Neural cell (in vitro differentiated cells): ENCODE data around the gene WDR93. TPM values are rescaled to one million over a fixed set of nuclear protein-coding genes. Genes with fewer than 3 reads are reported as not detected.

Source experiments
- H2AFZ ChIP-seq: fragments of 200-600, 300-800 bp; sonication (generic), shearing (Covaris generic); 2 replicates; pipeline ENCODE4 v1.6.0; 2014; ENCODE audit warnings: low read depth, mild to moderate bottlenecking, antibody characterized with exemption, low read length, moderate library complexity
- H3F3A ChIP-seq: fragments of 200-600 bp; shearing (Covaris generic); 2 replicates; pipeline ENCODE4 v1.6.1; 2016; ENCODE audit warnings: mild to moderate bottlenecking, moderate library complexity, mixed read lengths, antibody characterized with exemption, low read length; ENCODE audit not compliant: insufficient read depth, poor library complexity, severe bottlenecking
- H3K27ac ChIP-seq: fragments of 200-600, 300-800 bp; sonication (generic), shearing (Covaris generic); 2 replicates; pipeline ENCODE4 v1.5.1; 2014; ENCODE audit warnings: mild to moderate bottlenecking, low read length, moderate library complexity
- H3K27me3 ChIP-seq: fragments of 300-800, 200-600 bp; sonication (generic), shearing (Covaris generic); 2 replicates; pipeline ENCODE4 v1.6.0; 2014; ENCODE audit warnings: mild to moderate bottlenecking, low read depth, low read length, moderate library complexity; ENCODE audit not compliant: insufficient read depth
- H3K36me3 ChIP-seq: fragments of 300-800, 200-600 bp; sonication (generic), shearing (Covaris generic); 2 replicates; pipeline ENCODE4 v1.5.1; 2014; ENCODE audit warnings: mild to moderate bottlenecking, antibody characterized with exemption, low read length, moderate library complexity; ENCODE audit not compliant: insufficient read depth
- H3K4me2 ChIP-seq: fragments of 300-800, 200-600 bp; sonication (generic), shearing (Covaris generic); 2 replicates; pipeline ENCODE4 v1.6.0; 2014; ENCODE audit warnings: mild to moderate bottlenecking, low read length
- H3K4me3 ChIP-seq: fragments of 300-800, 200-600 bp; sonication (generic), shearing (Covaris generic); 2 replicates; pipeline ENCODE4 v1.5.1; 2014; ENCODE audit warnings: mild to moderate bottlenecking, low read length, moderate library complexity
- H3K79me2 ChIP-seq: fragments of 200-600 bp; shearing (Covaris generic); replicated peaks from 2 replicates; pipeline ENCODE4 v1.6.0; 2014; ENCODE audit warnings: mild to moderate bottlenecking, low read length, moderate library complexity; ENCODE audit not compliant: insufficient read depth
- H3K9ac ChIP-seq: fragments of 300-800, 200-600 bp; sonication (generic), shearing (Covaris generic); 2 replicates; pipeline ENCODE4 v1.6.1; 2016; ENCODE audit warnings: mild to moderate bottlenecking, low read length, mixed read lengths
- H3K9me2 ChIP-seq: fragments of 200-600 bp; shearing (Covaris generic); 2 replicates; pipeline ENCODE4 v1.6.1; 2016; ENCODE audit warnings: mild to moderate bottlenecking, low read length, mixed read lengths; ENCODE audit not compliant: insufficient read depth
- H3K9me3 ChIP-seq: fragments of 200-600, 300-800 bp; sonication (generic), shearing (Covaris generic); 2 replicates; pipeline ENCODE4 v1.6.1; 2016; ENCODE audit warnings: mild to moderate bottlenecking, mixed run types, low read length, moderate library complexity, mixed read lengths
- H4K20me1 ChIP-seq: fragments of 200-600 bp; shearing (Covaris generic); 2 replicates; pipeline ENCODE4 v1.6.1; 2016; ENCODE audit warnings: mild to moderate bottlenecking, mixed run types; ENCODE audit not compliant: insufficient read depth
- EP300 ChIP-seq: fragments of 450-650 bp; conservative IDR thresholded peaks from 2 replicates; pipeline ENCODE4 v1.6.1; 2014; ENCODE audit warnings: antibody characterized with exemption, mild to moderate bottlenecking, moderate library complexity; ENCODE audit not compliant: poor library complexity, severe bottlenecking
- EZH2 ChIP-seq: fragments of 200-600, 300-800 bp; shearing (Covaris generic), sonication (generic); IDR thresholded peaks from 2 replicates; pipeline ENCODE4 v1.6.1; 2014; ENCODE audit warnings: antibody characterized with exemption, low read length, borderline replicate concordance, mild to moderate bottlenecking; ENCODE audit not compliant: insufficient read depth, poor library complexity, severe bottlenecking
- MXI1 ChIP-seq: fragments of 450-650 bp; conservative IDR thresholded peaks from 2 replicates; pipeline ENCODE4 v1.6.1; 2014; ENCODE audit warnings: antibody characterized with exemption, mild to moderate bottlenecking; ENCODE audit not compliant: poor library complexity, severe bottlenecking
- POLR2AphosphoS5 ChIP-seq: IDR thresholded peaks from 2 replicates; pipeline ENCODE4 v1.6.1; 2012
- RAD21 ChIP-seq: fragments of 450-650 bp; conservative IDR thresholded peaks from 2 replicates; pipeline ENCODE4 v1.6.1; 2014; ENCODE audit warnings: antibody characterized with exemption, mild to moderate bottlenecking, moderate library complexity
- SMC3 ChIP-seq: fragments of 450-650 bp; conservative IDR thresholded peaks from 2 replicates; pipeline ENCODE4 v1.6.1; 2014; ENCODE audit warnings: antibody characterized with exemption, mild to moderate bottlenecking, moderate library complexity; ENCODE audit not compliant: poor library complexity
- TAF1 ChIP-seq: IDR thresholded peaks from 2 replicates; pipeline ENCODE4 v1.6.1; 2012; ENCODE audit warnings: low read depth
- polyA plus RNA-seq: library from polyadenylated mRNA; depleted of rRNA; stranded (reverse); fragments of >200 nt; gene quantifications from 2 replicates; pipeline ENCODE4 v1.2.3, GENCODE V29; 2014
- TF ChIP-seq, protein P1 (sequence below): fragments of 450-650 bp; IDR thresholded peaks from 2 replicates; pipeline ENCODE4 v1.5.1; 2014; ENCODE audit warnings: antibody characterized with exemption, mild to moderate bottlenecking, moderate library complexity; ENCODE audit not compliant: poor library complexity, severe bottlenecking
- TF ChIP-seq, protein P2 (sequence below): IDR thresholded peaks from 2 replicates; pipeline ENCODE4 v1.6.1; 2012; ENCODE audit warnings: borderline replicate concordance

WDR93 gene
- polyA plus RNA-seq, 1 donor from 2014 or later = 0.41 TPM

- Histone ChIP-seq H3K36me3 (no peaks in the 10 kb centered on the region), H3K9me2 (no peaks in the 10 kb centered on the region)
Observed at GRCh38 chr15:89783111-89783860, 92.7 kb downstream of the WDR93 start.

DNA sequence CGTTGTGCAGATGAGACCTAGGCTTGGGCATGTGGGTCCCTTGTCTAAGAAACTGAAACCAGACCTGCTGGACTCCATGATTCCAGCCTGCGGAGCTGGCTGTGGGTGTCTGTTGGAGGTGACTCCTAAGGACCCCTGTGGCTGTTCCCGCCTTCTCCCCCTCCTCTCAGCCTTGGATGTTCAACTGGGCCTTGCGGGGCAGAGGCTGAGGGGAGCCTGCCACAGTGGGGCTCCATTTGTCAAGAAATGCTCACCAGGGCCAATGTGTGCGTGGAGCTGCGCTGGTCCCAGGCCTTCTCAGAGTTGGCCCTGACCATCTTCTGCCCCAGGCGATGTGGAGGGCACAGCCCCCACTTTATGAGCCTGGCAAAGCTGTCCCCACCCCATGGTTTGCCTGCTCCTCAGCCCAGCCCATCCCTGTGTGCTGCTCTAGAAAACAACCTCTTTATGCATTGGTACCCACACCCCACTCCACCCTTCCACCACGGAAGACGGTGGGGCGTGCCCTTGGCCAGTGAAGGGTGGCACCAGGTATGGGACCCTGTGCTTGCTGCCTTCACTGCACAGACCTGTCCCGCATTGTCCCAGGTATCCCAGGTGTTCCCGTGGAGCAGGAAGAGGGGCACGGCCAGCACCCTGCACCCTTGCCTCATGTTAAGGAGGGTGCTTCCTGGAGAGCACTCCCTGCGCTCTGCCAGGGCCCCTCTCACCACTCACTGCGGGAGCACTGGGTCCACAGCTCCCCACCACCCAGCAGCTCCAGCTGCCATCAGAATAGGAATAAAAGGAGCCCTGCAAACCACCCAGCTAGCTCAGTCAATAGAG is 93.5 kb downstream of the WDR93 start:
- H3K9me2 ChIP-seq = no peaks in the 10 kb centered on the region
- H3K4me2 ChIP-seq = no peak overlapping the region

More at GRCh38 chr15:89783111-89783860, 92.7 kb downstream of the WDR93 start:
- Histone ChIP-seq H3K4me2 (no peak overlapping the region), H3K79me2 (no peaks in the 10 kb centered on the region), H3K9ac (no peak overlapping the region), H3F3A (no peaks in the 10 kb centered on the region), H4K20me1 (no peaks in the 10 kb centered on the region), H3K27ac (no peak overlapping the region), H3K4me3 (no peak overlapping the region), H3K27me3 (no peaks in the 10 kb centered on the region), H3K9me3 (peaks cover 7% of the 10 kb centered on the region), H2AFZ (no peak overlapping the region)
- TF ChIP-seq EP300 = no peak
- no peak for TF ChIP-seq TAF1
- TF ChIP-seq EZH2 = no peak
- TF ChIP-seq SMC3 = no peak
- TF ChIP-seq MXI1 = no peak

More for the DNA sequence above, 93.5 kb downstream of the WDR93 start:
- no peak overlapping the region for H3K4me3 ChIP-seq
- H4K20me1 ChIP-seq = no peaks in the 10 kb centered on the region
- H3F3A ChIP-seq = no peaks in the 10 kb centered on the region
- no peaks in the 10 kb centered on the region for H3K79me2 ChIP-seq
- no peak overlapping the region for H2AFZ ChIP-seq
- peaks cover 8% of the 10 kb centered on the region for H3K9me3 ChIP-seq
- TF ChIP-seq POLR2AphosphoS5 = no peak
- TF ChIP-seq RAD21 = no peak
- no peak for TF ChIP-seq MXI1
- TF ChIP-seq, protein P1, sequence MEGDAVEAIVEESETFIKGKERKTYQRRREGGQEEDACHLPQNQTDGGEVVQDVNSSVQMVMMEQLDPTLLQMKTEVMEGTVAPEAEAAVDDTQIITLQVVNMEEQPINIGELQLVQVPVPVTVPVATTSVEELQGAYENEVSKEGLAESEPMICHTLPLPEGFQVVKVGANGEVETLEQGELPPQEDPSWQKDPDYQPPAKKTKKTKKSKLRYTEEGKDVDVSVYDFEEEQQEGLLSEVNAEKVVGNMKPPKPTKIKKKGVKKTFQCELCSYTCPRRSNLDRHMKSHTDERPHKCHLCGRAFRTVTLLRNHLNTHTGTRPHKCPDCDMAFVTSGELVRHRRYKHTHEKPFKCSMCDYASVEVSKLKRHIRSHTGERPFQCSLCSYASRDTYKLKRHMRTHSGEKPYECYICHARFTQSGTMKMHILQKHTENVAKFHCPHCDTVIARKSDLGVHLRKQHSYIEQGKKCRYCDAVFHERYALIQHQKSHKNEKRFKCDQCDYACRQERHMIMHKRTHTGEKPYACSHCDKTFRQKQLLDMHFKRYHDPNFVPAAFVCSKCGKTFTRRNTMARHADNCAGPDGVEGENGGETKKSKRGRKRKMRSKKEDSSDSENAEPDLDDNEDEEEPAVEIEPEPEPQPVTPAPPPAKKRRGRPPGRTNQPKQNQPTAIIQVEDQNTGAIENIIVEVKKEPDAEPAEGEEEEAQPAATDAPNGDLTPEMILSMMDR = no peak
- TF ChIP-seq SMC3 = no peak
- TF ChIP-seq, protein P2, sequence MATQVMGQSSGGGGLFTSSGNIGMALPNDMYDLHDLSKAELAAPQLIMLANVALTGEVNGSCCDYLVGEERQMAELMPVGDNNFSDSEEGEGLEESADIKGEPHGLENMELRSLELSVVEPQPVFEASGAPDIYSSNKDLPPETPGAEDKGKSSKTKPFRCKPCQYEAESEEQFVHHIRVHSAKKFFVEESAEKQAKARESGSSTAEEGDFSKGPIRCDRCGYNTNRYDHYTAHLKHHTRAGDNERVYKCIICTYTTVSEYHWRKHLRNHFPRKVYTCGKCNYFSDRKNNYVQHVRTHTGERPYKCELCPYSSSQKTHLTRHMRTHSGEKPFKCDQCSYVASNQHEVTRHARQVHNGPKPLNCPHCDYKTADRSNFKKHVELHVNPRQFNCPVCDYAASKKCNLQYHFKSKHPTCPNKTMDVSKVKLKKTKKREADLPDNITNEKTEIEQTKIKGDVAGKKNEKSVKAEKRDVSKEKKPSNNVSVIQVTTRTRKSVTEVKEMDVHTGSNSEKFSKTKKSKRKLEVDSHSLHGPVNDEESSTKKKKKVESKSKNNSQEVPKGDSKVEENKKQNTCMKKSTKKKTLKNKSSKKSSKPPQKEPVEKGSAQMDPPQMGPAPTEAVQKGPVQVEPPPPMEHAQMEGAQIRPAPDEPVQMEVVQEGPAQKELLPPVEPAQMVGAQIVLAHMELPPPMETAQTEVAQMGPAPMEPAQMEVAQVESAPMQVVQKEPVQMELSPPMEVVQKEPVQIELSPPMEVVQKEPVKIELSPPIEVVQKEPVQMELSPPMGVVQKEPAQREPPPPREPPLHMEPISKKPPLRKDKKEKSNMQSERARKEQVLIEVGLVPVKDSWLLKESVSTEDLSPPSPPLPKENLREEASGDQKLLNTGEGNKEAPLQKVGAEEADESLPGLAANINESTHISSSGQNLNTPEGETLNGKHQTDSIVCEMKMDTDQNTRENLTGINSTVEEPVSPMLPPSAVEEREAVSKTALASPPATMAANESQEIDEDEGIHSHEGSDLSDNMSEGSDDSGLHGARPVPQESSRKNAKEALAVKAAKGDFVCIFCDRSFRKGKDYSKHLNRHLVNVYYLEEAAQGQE = no peak
- no peak for TF ChIP-seq EP300
- no peak for TF ChIP-seq TAF1
- no peak for TF ChIP-seq EZH2
- no peaks in the 10 kb centered on the region for H3K27me3 ChIP-seq
- no peak overlapping the region for H3K9ac ChIP-seq
- no peaks in the 10 kb centered on the region for H3K36me3 ChIP-seq
- no peak overlapping the region for H3K27ac ChIP-seq
